Activated T-cell treated with anti-CD3 and anti-CD28 coated beads for 48 hours (primary cell): Measurements from ENCODE around the gene LMBRD2.

Experiments
- DNase-seq: peaks from one replicate; pipeline ENCODE4 v3.0.0-alpha.2; 2020; ENCODE audit warnings: low read depth

Gene LMBRD2

GRCh38 chr5:36105819-36106218, 45.9 kb downstream of the LMBRD2 start:
- no peak for DNase-seq

- no peak for DNase-seq
Observed at GRCh38 chr5:36099748-36100147, 51.9 kb downstream of the LMBRD2 start.

GRCh38 chr5:36096486-36096885, 55.2 kb downstream of the LMBRD2 start:
- DNase-seq, result no peak

- no peak for DNase-seq
Observed at GRCh38 chr5:36089989-36090388, 61.7 kb downstream of the LMBRD2 start.

GRCh38 chr5:36079200-36079781, 72.4 kb downstream of the LMBRD2 start:
- DNase-seq, result peak; percentile 9

- DNase-seq, result no peak
Observed at GRCh38 chr5:36078430-36078829, 73.3 kb downstream of the LMBRD2 start.

- DNase-seq, result no peak
Observed at GRCh38 chr5:36073595-36074216, 78.0 kb downstream of the LMBRD2 start.

- no peak for DNase-seq
Observed at GRCh38 chr5:36070687-36071571, 80.8 kb downstream of the LMBRD2 start.

- no peak for DNase-seq
Observed at GRCh38 chr5:36068751-36069281, 82.9 kb downstream of the LMBRD2 start.

- DNase-seq, result no peak
Observed at GRCh38 chr5:36066540-36067210, 85.0 kb downstream of the LMBRD2 start, which contains the start of gene UGT3A2. TSS of gene UGT3A2 (minus strand) at chr5:36066882. CDS start at chr5:36066789, 93 bp downstream.

- DNase-seq, result no peak
Observed at GRCh38 chr5:36066001-36066539, 85.6 kb downstream of the LMBRD2 start.

- DNase-seq, result no peak
Observed at GRCh38 chr5:36060420-36060887, 91.2 kb downstream of the LMBRD2 start.

- no peak for DNase-seq
Observed at GRCh38 chr5:36059571-36060419, 91.9 kb downstream of the LMBRD2 start.

GRCh38 chr5:36058776-36059175, 92.9 kb downstream of the LMBRD2 start:
- DNase-seq, result no peak

- DNase-seq, result no peak
Observed at GRCh38 chr5:36057386-36057785, 94.3 kb downstream of the LMBRD2 start.

- no peak for DNase-seq
Observed at GRCh38 chr5:36056422-36056821, 95.3 kb downstream of the LMBRD2 start.

- DNase-seq, result no peak
Observed at GRCh38 chr5:36055984-36056383, 95.7 kb downstream of the LMBRD2 start.

GRCh38 chr5:36054647-36055046, 97.0 kb downstream of the LMBRD2 start:
- no peak for DNase-seq

- no peak for DNase-seq
Observed at GRCh38 chr5:36052538-36052937, 99.1 kb downstream of the LMBRD2 start.

GRCh38 chr5:36049949-36050348, 101.7 kb downstream of the LMBRD2 start:
- no peak for DNase-seq
